HepG2 (cell line): Measurements from ENCODE around the gene HCFC1R1. TPM values are rescaled to one million over a fixed set of nuclear protein-coding genes. Genes with fewer than 3 reads are reported as not detected.

Experiments
- AKNA ChIP-seq: sonication (generic); formaldehyde crosslinking; IDR thresholded peaks from 2 replicates; pipeline ENCODE4 v1.4.0; 2020; ENCODE audit warnings: missing genetic modification reagents, borderline replicate concordance
- CREM ChIP-seq, 2 experiments: sonication (generic) in 1 of 2; formaldehyde crosslinking in 1 of 2; IDR thresholded peaks; 2 replicates each; pipeline versions ENCODE4 v1.4.0 to v1.6.1; 2016 to 2020; ENCODE audit warnings: antibody characterized with exemption in 1 of 2, mild to moderate bottlenecking in 1 of 2, missing genetic modification reagents in 1 of 2
- HNRNPLL ChIP-seq: fragments of 200-400 bp; formaldehyde crosslinking; IDR thresholded peaks from 2 replicates; pipeline ENCODE4 v1.6.1; 2017; ENCODE audit warnings: mild to moderate bottlenecking, low read depth, low read length; ENCODE audit not compliant: poor library complexity, severe bottlenecking
- MXI1 ChIP-seq: IDR thresholded peaks from 3 replicates; pipeline ENCODE4 v1.6.1; 2012; ENCODE audit warnings: low read depth, low read length, inconsistent platforms, borderline replicate concordance
- SUZ12 ChIP-seq: fragments of 150-350 bp; IDR thresholded peaks from 2 replicates; pipeline ENCODE4 v1.6.1; 2014; ENCODE audit warnings: low read depth, low read length
- TIGD3 ChIP-seq: sonication (generic); formaldehyde crosslinking; IDR thresholded peaks from 2 replicates; pipeline ENCODE4 v1.5.1; 2020; ENCODE audit warnings: mild to moderate bottlenecking, missing genetic modification reagents, borderline replicate concordance
- TP53 ChIP-seq: sonication (generic); formaldehyde crosslinking; conservative IDR thresholded peaks from 2 replicates; pipeline ENCODE4 v1.4.0; 2020; ENCODE audit warnings: missing genetic modification reagents
- ZFP1 ChIP-seq: IDR thresholded peaks from 2 replicates; pipeline ENCODE4 v1.6.1; 2016
- ZFP36L1 ChIP-seq: sonication (generic); formaldehyde crosslinking; IDR thresholded peaks from 2 replicates; pipeline ENCODE4 v1.8.0; 2022; ENCODE audit warnings: mild to moderate bottlenecking, missing genetic modification reagents, moderate library complexity
- ZNF10 ChIP-seq: sonication (generic); formaldehyde crosslinking; IDR thresholded peaks from 2 replicates; pipeline ENCODE4 v1.4.0; 2020; ENCODE audit warnings: mild to moderate bottlenecking, low read depth, missing genetic modification reagents, borderline replicate concordance
- ZNF354B ChIP-seq: sonication (generic); formaldehyde crosslinking; IDR thresholded peaks from 2 replicates; pipeline ENCODE4 v1.8.0; 2022; ENCODE audit warnings: mild to moderate bottlenecking, missing genetic modification reagents
- ZNF460 ChIP-seq: sonication (generic); formaldehyde crosslinking; IDR thresholded peaks from 2 replicates; pipeline ENCODE4 v1.5.1; 2020; ENCODE audit warnings: missing genetic modification reagents, mild to moderate bottlenecking, borderline replicate concordance
- ZNF710 ChIP-seq: sonication (generic); formaldehyde crosslinking; IDR thresholded peaks from 2 replicates; pipeline ENCODE4 v1.5.0; 2020; ENCODE audit warnings: mild to moderate bottlenecking, missing genetic modification reagents, borderline replicate concordance
- polyA plus RNA-seq, 8 experiments: library from polyadenylated mRNA; depleted of rRNA in 3 of 8; stranded (reverse) in 7 of 8; unstranded in 1 of 8; fragments of >200 nt; fragmentation: Illumina TruSeq in 4 of 8; extraction: Trizol in 4 of 8; gene quantifications; 2 replicates each; pipeline versions ENCODE4 v1.2.1 to v1.2.3, GENCODE V29; 2011 to 2016; ENCODE audit warnings: low read depth in 4 of 8, missing spikeins in 1 of 8, mixed read lengths in 1 of 8; ENCODE audit not compliant: insufficient read depth in 1 of 8
- total RNA-seq, 5 experiments: library from RNA; depleted of rRNA; stranded (reverse); fragments of >200 nt; fragmentation: Illumina TruSeq; extraction: Trizol; gene quantifications; 2 replicates each; pipeline ENCODE4 v1.2.3, GENCODE V29; 2016; ENCODE audit warnings: low read depth in 1 of 5

HCFC1R1 gene
- total and polyA plus RNA-seq, 2 of the 13 experiments (the other 11 are each of a cell fraction or from before 2014, with no cell fraction given), result 13.8 to 16.1 TPM

GRCh38 chr16:3013998-3014690, 9.6 kb downstream of the HCFC1R1 start (continued):
- TF ChIP-seq AKNA (CRISPR knock-in tag) (no peak), ZNF710 (no peak), SUZ12 (no peak), MXI1 (no peak), HNRNPLL (peak; percentile 16), ZFP1 (CRISPR knock-in tag) (no peak), TP53 (CRISPR knock-in tag) (no peak), ZFP36L1 (CRISPR knock-in tag) (no peak), ZNF460 (CRISPR knock-in tag) (no peak), ZNF10 (CRISPR knock-in tag) (no peak), TIGD3 (CRISPR knock-in tag) (no peak), ZNF354B (CRISPR knock-in tag) (0 out of 2 replicates have a peak, but pooled peaks have one; percentile 23), CREM (IDR thresholded peaks at IDR 0.05) (no peak), CREM (CRISPR knock-in tag; IDR thresholded peaks at IDR 0.05) (no peak)
